ENCODE measurements around the gene ISX. TPM values are rescaled to one million over a fixed set of nuclear protein-coding genes. Genes with fewer than 3 reads are reported as not detected.

Gene ISX
- total and polyA plus RNA-seq, 2 of the 13 experiments (the other 11 are each of a cell fraction or from before 2014, with no cell fraction given): 1.4 to 1.8 TPM

DNA sequence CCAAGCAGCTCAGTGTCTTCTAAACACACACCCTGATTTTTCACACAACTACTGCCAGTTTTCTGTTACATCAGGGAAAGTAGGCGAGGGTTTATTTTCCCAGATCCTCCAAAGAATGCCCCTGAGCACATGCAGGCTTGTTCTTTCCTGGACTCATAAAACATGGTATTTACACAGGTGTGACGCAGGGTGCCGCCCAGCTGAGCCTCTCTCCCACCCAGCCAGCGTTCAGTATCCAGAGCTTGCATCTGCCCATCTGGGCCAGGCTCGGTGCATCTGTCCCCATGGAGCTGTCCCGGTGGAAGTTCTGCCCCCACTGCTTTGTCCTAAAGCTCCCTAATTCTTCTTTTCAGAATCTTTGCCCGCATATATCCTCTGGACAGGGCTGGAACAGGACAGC lies 44.8 kb upstream of the ISX start (continued):
- TF ChIP-seq, protein P1, sequence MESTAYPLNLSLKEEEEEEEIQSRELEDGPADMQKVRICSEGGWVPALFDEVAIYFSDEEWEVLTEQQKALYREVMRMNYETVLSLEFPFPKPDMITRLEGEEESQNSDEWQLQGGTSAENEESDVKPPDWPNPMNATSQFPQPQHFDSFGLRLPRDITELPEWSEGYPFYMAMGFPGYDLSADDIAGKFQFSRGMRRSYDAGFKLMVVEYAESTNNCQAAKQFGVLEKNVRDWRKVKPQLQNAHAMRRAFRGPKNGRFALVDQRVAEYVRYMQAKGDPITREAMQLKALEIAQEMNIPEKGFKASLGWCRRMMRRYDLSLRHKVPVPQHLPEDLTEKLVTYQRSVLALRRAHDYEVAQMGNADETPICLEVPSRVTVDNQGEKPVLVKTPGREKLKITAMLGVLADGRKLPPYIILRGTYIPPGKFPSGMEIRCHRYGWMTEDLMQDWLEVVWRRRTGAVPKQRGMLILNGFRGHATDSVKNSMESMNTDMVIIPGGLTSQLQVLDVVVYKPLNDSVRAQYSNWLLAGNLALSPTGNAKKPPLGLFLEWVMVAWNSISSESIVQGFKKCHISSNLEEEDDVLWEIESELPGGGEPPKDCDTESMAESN (CRISPR knock-in tag; conservative IDR thresholded peaks at IDR 0.05): no peak
- TF ChIP-seq ZNF788 (CRISPR knock-in tag; IDR thresholded peaks at IDR 0.05; ENCODE audit: borderline replicate concordance): no peak

- H3K9me3 ChIP-seq (ENCODE audit: low read length): no peaks in the 10 kb centered on the region
- no peak overlapping the region for H2AFZ ChIP-seq (ENCODE audit: low read length)
- H3K4me1 ChIP-seq (ENCODE audit: insufficient read depth, low read length): no peaks in the 10 kb centered on the region
- H3K79me2 ChIP-seq (ENCODE audit: insufficient read depth, low read length): no peaks in the 10 kb centered on the region
- H3K4me3 ChIP-seq (replicated peaks in 1 of 3; ENCODE audit: insufficient read depth in 1 of 3, low read depth in 2 of 3, low read length in 3 of 3): no peak overlapping the region
- 19% methylated on average over 3 of the region's 5 CpGs for WGBS (ENCODE audit: low lambda C conversion rate)
- H3K27ac ChIP-seq (ENCODE audit: extremely low read length, insufficient read depth, low read length): no peak overlapping the region
- no peaks in the 10 kb centered on the region for H3K36me3 ChIP-seq (replicated peaks in 1 of 2; ENCODE audit: control insufficient read depth in 1 of 2, insufficient read depth in 2 of 2, low read length in 2 of 2)
- ChIA-PET POLR2A (no interaction called here), CTCF (ENCODE audit: low intra/inter-chr PET ratio, low total read pairs) (no interaction called here)
- TF ChIP-seq MIER2 (CRISPR knock-in tag; IDR thresholded peaks at IDR 0.05) (no peak), PHB2 (IDR thresholded peaks at IDR 0.05; ENCODE audit: partially characterized antibody) (no peak), TBX3 (IDR thresholded peaks at IDR 0.05; ENCODE audit: borderline replicate concordance) (no peak), GTF2F1 (IDR thresholded peaks at IDR 0.05; ENCODE audit: low read length) (no peak), ZFP37 (CRISPR knock-in tag; IDR thresholded peaks at IDR 0.05; ENCODE audit: borderline replicate concordance) (no peak), ZFP62 (CRISPR knock-in tag; IDR thresholded peaks at IDR 0.05) (no peak), SMAD9 (CRISPR knock-in tag; IDR thresholded peaks at IDR 0.05) (no peak)
- TF ChIP-seq, protein P2, sequence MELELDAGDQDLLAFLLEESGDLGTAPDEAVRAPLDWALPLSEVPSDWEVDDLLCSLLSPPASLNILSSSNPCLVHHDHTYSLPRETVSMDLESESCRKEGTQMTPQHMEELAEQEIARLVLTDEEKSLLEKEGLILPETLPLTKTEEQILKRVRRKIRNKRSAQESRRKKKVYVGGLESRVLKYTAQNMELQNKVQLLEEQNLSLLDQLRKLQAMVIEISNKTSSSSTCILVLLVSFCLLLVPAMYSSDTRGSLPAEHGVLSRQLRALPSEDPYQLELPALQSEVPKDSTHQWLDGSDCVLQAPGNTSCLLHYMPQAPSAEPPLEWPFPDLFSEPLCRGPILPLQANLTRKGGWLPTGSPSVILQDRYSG (CRISPR knock-in tag; IDR thresholded peaks at IDR 0.05): no peak
- no peaks in the 10 kb centered on the region for H4K20me1 ChIP-seq (ENCODE audit: insufficient read depth, low read length)
- no TSS peak for BruUV-seq (replicated peaks)
- no peak overlapping the region for H3K4me2 ChIP-seq (ENCODE audit: low read depth, low read length)
- no peak overlapping the region for H3K9ac ChIP-seq (ENCODE audit: insufficient read depth, low read depth, low read length)
- no peak for FAIRE-seq
- intact Hi-C loops (cut with micrococcal nuclease; ENCODE audit: unreplicated experiment): no loop called here
- peaks cover 0 to 9% of the 10 kb centered on the region in 2 experiments; a peak in 1 of 5 replicates for H3K27me3 ChIP-seq (ENCODE audit: control insufficient read depth in 1 of 2, insufficient read depth in 2 of 2, low read length in 2 of 2)
- no peak for ATAC-seq
- no peak for DNase-seq (ENCODE audit: low spot score)
- in situ Hi-C loops (cut with HindIII; ENCODE audit: extremely low pct_ligation_motif_present, low pct_unique_long_range_greater_than_20kb): no loop called here
Measured at GRCh38 chr22:35022291-35022690, 43.7 kb upstream of the ISX start.
